K562 (cell line): ENCODE data around the gene SLC5A11. TPM values are rescaled to one million over a fixed set of nuclear protein-coding genes. Genes with fewer than 3 reads are reported as not detected.
A peak's percentile ranks its signal among the peaks of the same experiment; 100 is the strongest.

Experiments used
- CBFA2T3 ChIP-seq: fragments of 450-650 bp; IDR thresholded peaks from 2 replicates; pipeline ENCODE4 v1.6.1; 2017
- HMG20A ChIP-seq: fragments of 450-650 bp; formaldehyde crosslinking; conservative IDR thresholded peaks from 2 replicates; pipeline ENCODE4 v1.4.0; 2020; ENCODE audit warnings: mild to moderate bottlenecking, mixed read lengths
- MGA ChIP-seq: fragments of 450-650 bp; IDR thresholded peaks from 2 replicates; pipeline ENCODE4 v1.6.1; 2016; ENCODE audit warnings: mild to moderate bottlenecking, moderate library complexity
- MTA3 ChIP-seq: fragments of 450-650 bp; formaldehyde crosslinking; IDR thresholded peaks from 2 replicates; pipeline ENCODE4 v1.6.1; 2017; ENCODE audit warnings: mild to moderate bottlenecking, borderline replicate concordance
- PHB ChIP-seq: fragments of 250-450 bp; sonication (Bioruptor Pico); IDR thresholded peaks from 2 replicates; pipeline ENCODE4 v1.5.0; 2021
- POLR3G ChIP-seq: IDR thresholded peaks from 2 replicates; pipeline ENCODE4 v1.6.1; 2011; ENCODE audit not compliant: insufficient read length, insufficient replicate concordance; ENCODE audit errors: extremely low read depth
- YY1 ChIP-seq, 3 experiments: IDR thresholded peaks; 2 replicates each; pipeline ENCODE4 v1.6.1; 2011; ENCODE audit warnings: low read length in 2 of 3, mild to moderate bottlenecking in 2 of 3, moderate library complexity in 2 of 3, borderline replicate concordance in 1 of 3, control low read depth in 1 of 3, low read depth in 1 of 3; ENCODE audit not compliant: insufficient read depth in 3 of 3, insufficient replicate concordance in 2 of 3, control insufficient read depth in 1 of 3, insufficient read length in 1 of 3; ENCODE audit errors: extremely low read depth in 1 of 3
- ZMIZ1 ChIP-seq, 2 experiments: fragments of 150-350 bp in 1 of 2; IDR thresholded peaks; 2 replicates each; pipeline ENCODE4 v1.6.1; 2012 to 2016; ENCODE audit warnings: low read depth in 2 of 2, low read length in 2 of 2, mild to moderate bottlenecking in 1 of 2, moderate library complexity in 1 of 2
- ZNF143 ChIP-seq: sonication (generic); formaldehyde crosslinking; IDR thresholded peaks from 2 replicates; pipeline ENCODE4 v1.9.0; 2022; ENCODE audit warnings: mild to moderate bottlenecking, missing genetic modification reagents
- ZNF197 ChIP-seq: fragments of 200-800 bp; sonication (Bioruptor generic); IDR thresholded peaks from 2 replicates; pipeline ENCODE4 v1.6.1; 2016; ENCODE audit warnings: low read depth, missing genetic modification characterization, missing compliant biosample characterization
- ZNF699 ChIP-seq: fragments of 250-450 bp; sonication (Bioruptor Pico); IDR thresholded peaks from 2 replicates; pipeline ENCODE4 v1.8.0; 2021; ENCODE audit warnings: mild to moderate bottlenecking, moderate library complexity; ENCODE audit not compliant: insufficient replicate concordance
- ZNF780A ChIP-seq: fragments of 250-450 bp; sonication (Bioruptor Pico); IDR thresholded peaks from 2 replicates; pipeline ENCODE4 v1.5.0; 2021; ENCODE audit warnings: mild to moderate bottlenecking
- polyA plus RNA-seq, 8 experiments: library from polyadenylated mRNA; depleted of rRNA in 4 of 8; stranded (reverse) in 5 of 8; unstranded in 3 of 8; fragments of >200 nt; fragmentation: Nextera tagmentation in 2 of 8; fragmentation: Illumina TruSeq in 1 of 8; extraction: Ambion mirVana in 2 of 8; extraction: Trizol in 1 of 8; gene quantifications; 2 replicates each; pipeline versions ENCODE4 v1.2.1 to v1.2.3, GENCODE V29; 2011 to 2014; ENCODE audit warnings: inconsistent platforms in 1 of 8, missing spikeins in 1 of 8
- total RNA-seq, 7 experiments: library from RNA; depleted of rRNA in 6 of 7; stranded (reverse); fragments of >200 nt in 6 of 7; fragmentation: Illumina TruSeq in 2 of 7; extraction: Trizol in 2 of 7; gene quantifications; 2 replicates each; pipeline versions ENCODE4 v1.2.1 to v1.2.3, GENCODE V29; 2011 to 2021; ENCODE audit warnings: low replicate concordance in 1 of 7

Gene SLC5A11
- total and polyA plus RNA-seq, 9 of the 15 experiments (the other 6 are each of a cell fraction or from before 2014, with no cell fraction given): 0.04 to 0.25 (median 0.11) TPM; not detected in 3

DNA sequence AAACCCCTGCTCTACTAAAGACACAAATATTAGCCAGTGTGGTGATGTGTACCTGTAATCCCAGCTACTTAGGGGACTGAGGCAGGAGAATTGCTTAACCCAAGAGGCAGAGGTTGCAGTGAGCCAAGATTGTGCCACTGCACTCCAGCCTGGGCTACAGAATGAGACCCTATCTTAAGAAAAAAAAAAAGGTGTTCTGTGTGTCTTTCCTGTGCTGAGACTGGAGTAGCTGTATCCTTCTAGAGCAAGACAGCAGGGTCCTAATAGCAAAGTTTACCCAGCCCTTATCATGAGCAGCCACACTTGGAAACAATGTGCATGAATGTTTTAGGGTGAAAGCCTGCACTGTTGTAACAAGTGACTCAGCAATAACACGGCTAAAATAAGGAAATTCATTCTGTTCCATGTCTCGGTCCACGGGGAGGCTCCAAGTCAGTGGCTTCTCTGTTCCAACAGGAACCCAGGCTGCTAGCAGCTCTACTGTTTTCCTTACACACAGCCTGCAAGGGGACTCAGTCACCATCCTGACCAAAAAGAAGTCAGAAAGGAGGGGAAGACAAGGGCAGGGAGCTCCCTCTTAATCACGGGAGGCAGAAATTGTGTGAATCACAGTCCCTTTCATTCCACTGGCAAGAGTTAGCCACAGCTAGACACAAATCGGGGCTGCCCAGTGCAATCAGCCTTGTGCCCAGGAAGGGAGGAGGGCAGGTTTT, 7.1 kb upstream of the SLC5A11 start (continued):
- TF ChIP-seq CBFA2T3 (peak; percentile 96), ZMIZ1 (IDR thresholded peaks at IDR 0.05; ENCODE audit: low read depth in 2 of 2, low read length in 2 of 2) (peak in 1 of 2 experiments; percentile 86; a peak in 2 of 4 replicates), MGA (no peak), HMG20A (CRISPR knock-in tag) (no peak), ZNF143 (CRISPR knock-in tag) (no peak), ZNF699 (no peak), YY1 (IDR thresholded peaks at IDR 0.05; ENCODE audit: borderline replicate concordance in 1 of 3, control insufficient read depth in 1 of 3, extremely low read depth in 1 of 3, insufficient read depth in 3 of 3, insufficient read length in 1 of 3, insufficient replicate concordance in 2 of 3, low read depth in 1 of 3, low read length in 2 of 3) (no peak), MTA3 (peak; percentile 73), PHB (no peak), ZNF197 (CRISPR knock-in tag) (0 out of 2 replicates have a peak, but pooled peaks have one; percentile 41), ZNF780A (CRISPR knock-in tag) (no peak), POLR3G (no peak)
